ENCODE results near the gene RNF4. TPM values are rescaled to one million over a fixed set of nuclear protein-coding genes. Genes with fewer than 3 reads are reported as not detected.

Gene RNF4
- total and polyA plus RNA-seq, 3 donors from 2014 or later, result 61.3 to 69.8 (median 68.3) TPM

DNA sequence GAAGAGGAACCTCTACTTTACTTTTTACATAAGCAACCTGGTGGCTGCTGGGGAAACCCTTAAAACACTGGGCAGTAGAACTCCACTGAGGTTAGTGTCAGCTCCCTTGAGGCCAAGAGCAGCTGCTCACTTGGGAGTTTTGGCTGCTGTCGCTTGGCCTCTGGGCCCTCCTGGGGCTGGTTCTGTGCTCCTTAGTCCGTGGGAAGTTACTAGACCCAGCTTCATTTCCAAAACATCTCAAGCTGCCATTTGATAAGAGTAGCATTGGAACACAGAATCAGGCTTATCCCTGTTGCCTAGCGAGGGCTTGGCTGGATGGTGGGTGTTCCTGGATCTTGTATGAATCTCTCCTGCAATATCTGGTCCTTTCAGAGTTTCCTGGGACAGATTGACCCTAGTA lies 26.1 kb downstream of the RNF4 start:
- Histone ChIP-seq H3K9me3 (no peaks in the 10 kb centered on the region), H3K4me1 (peaks cover 10% of the 10 kb centered on the region), H3K4me3 (no peak overlapping the region), H3K27ac (no peak overlapping the region), H3K36me3 (ENCODE audit: low read depth, missing control alignments) (no peaks in the 10 kb centered on the region), H3K27me3 (no peaks in the 10 kb centered on the region)
- no peak for DNase-seq
- no peak for TF ChIP-seq POLR2A (IDR thresholded peaks at IDR 0.05)
- TF ChIP-seq, protein P1, sequence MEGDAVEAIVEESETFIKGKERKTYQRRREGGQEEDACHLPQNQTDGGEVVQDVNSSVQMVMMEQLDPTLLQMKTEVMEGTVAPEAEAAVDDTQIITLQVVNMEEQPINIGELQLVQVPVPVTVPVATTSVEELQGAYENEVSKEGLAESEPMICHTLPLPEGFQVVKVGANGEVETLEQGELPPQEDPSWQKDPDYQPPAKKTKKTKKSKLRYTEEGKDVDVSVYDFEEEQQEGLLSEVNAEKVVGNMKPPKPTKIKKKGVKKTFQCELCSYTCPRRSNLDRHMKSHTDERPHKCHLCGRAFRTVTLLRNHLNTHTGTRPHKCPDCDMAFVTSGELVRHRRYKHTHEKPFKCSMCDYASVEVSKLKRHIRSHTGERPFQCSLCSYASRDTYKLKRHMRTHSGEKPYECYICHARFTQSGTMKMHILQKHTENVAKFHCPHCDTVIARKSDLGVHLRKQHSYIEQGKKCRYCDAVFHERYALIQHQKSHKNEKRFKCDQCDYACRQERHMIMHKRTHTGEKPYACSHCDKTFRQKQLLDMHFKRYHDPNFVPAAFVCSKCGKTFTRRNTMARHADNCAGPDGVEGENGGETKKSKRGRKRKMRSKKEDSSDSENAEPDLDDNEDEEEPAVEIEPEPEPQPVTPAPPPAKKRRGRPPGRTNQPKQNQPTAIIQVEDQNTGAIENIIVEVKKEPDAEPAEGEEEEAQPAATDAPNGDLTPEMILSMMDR (IDR thresholded peaks at IDR 0.05), result no peak
- intact Hi-C loops (cut with DNase I; ENCODE audit: low total_unique reads), result no loop called here
- 51 to 65% methylated on average over 2 to 3 of the region's 3 CpGs for WGBS, 2 donors

DNA sequence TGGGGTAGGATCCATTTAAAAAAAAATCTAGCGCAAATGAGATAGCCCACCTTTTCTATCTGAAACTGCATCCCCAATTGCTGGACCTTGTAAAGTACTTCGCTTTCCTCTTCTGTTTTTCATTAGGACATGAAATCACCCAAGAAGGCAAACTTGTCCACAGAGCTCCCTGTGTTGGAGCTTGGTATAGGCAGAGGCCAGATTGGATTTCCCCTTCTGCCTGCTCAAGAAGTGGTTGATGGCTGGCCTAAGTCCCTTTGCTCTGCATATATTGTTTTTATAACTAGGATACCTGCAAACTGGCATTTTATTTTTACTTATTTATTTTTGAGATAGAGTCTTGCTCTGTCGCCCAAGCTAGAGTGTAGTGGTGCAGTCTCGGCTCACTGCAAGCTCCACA lies 28.4 kb downstream of the RNF4 start:
- no peak overlapping the region for H3K27ac ChIP-seq
- H3K9me3 ChIP-seq, result no peaks in the 10 kb centered on the region
- no peak for TF ChIP-seq POLR2A (IDR thresholded peaks at IDR 0.05)
- TF ChIP-seq, protein P1 (IDR thresholded peaks at IDR 0.05), result no peak
- WGBS, 2 donors, result 97% methylated on average over 4 of the region's 4 CpGs
- no peaks in the 10 kb centered on the region for H3K36me3 ChIP-seq (ENCODE audit: low read depth, missing control alignments)
- H3K4me1 ChIP-seq, result peaks cover 10% of the 10 kb centered on the region
- DNase-seq, result no peak
- H3K4me3 ChIP-seq, result no peak overlapping the region
- H3K27me3 ChIP-seq, result no peaks in the 10 kb centered on the region
- intact Hi-C loops (cut with DNase I; ENCODE audit: low total_unique reads), result no loop called here

DNA sequence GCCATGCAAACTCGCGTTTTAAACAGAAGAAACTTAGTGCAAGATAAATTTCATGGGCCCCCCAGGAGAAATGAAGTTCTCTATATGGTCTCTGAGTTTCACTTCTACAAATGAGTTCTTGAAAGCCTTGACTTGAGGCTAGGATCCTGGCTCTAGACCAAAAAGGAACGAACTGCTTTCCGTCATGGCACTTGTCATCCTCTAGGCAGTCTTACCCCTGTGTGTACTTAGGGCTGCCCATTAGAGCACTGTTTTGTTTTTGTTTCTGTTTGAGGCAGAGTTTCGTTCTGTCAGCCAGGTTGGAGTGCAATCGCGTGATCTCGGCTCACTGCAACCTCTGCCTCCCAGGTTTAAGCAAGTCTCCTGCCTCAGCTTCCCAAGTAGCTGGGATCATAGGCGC lies 29.0 kb downstream of the RNF4 start:
- 87 to 90% methylated on average over 9 of the region's 9 CpGs for WGBS, 2 donors
- DNase-seq, result no peak

DNA sequence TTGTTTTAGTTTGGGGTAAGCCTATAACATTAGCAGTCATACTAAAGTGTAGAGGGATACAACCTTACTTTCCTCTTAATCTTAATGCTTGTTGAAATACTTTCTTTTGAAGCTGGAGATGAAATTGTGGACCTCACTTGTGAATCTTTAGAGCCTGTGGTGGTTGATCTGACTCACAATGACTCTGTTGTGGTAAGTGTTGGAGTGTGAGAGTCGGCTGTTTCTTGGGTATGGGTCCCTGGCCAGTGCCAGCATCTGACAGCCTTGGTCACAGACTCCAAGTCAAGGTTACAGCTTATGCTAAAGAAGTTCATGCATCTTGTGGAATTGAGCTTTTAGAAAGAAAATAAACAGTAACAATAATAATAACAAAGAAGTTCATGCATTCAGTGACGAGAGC lies 31.6 kb downstream of the RNF4 start:
- Histone ChIP-seq H3K9me3 (no peaks in the 10 kb centered on the region), H3K4me1 (peaks cover 4% of the 10 kb centered on the region), H3K27ac (no peak overlapping the region), H3K4me3 (no peak overlapping the region), H3K36me3 (ENCODE audit: low read depth, missing control alignments) (no peaks in the 10 kb centered on the region), H3K27me3 (no peaks in the 10 kb centered on the region)
- TF ChIP-seq POLR2A (IDR thresholded peaks at IDR 0.05), result no peak
- TF ChIP-seq, protein P1 (IDR thresholded peaks at IDR 0.05), result no peak
- 83 to 84% methylated on average over 2 of the region's 2 CpGs for WGBS, 2 donors
- no peak for DNase-seq
- intact Hi-C loops (cut with DNase I; ENCODE audit: low total_unique reads), result no loop called here

More for the DNA sequence above, 29.0 kb downstream of the RNF4 start:
- no peaks in the 10 kb centered on the region for H3K27me3 ChIP-seq
- no peak for TF ChIP-seq POLR2A (IDR thresholded peaks at IDR 0.05)
- TF ChIP-seq, protein P1 (IDR thresholded peaks at IDR 0.05), result no peak
- no peak overlapping the region for H3K27ac ChIP-seq
- peaks cover 10% of the 10 kb centered on the region for H3K4me1 ChIP-seq
- no peaks in the 10 kb centered on the region for H3K36me3 ChIP-seq (ENCODE audit: low read depth, missing control alignments)
- H3K9me3 ChIP-seq, result no peaks in the 10 kb centered on the region
- no peak overlapping the region for H3K4me3 ChIP-seq
- intact Hi-C loops (cut with DNase I; ENCODE audit: low total_unique reads), result no loop called here

DNA sequence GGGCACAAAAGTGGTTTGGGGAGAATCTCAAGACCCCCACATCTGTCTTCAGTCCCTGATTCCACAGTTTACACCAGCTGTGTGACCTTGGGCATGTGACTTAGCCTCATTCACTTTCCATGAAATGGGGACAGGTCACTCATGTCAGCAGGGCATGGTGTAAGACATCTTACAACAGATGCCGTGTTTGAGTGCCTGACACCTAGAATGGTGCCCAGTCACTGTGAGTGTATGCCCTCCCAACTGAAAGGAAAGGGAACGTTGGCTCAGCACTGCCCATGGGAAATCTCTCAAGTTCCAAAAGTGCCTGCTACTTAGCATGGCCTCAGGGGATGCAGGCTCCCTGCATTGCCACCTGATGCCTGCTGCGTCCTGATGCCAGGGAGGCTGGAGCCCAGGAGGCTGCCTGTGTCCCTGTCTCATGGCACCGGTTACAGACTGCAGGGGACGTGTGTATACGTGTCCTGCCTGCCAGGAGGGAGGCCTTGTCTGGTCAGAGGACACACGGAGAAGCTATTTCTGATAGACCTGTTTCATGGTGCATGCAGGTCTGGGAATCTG lies 32.2 kb downstream of the RNF4 start:
- DNase-seq, result no peak
- no peak overlapping the region for H3K27ac ChIP-seq
- no peaks in the 10 kb centered on the region for H3K36me3 ChIP-seq (ENCODE audit: low read depth, missing control alignments)
- H3K4me1 ChIP-seq, result no peaks in the 10 kb centered on the region
- no peak overlapping the region for H3K4me3 ChIP-seq
- TF ChIP-seq POLR2A (IDR thresholded peaks at IDR 0.05), result no peak
- TF ChIP-seq, protein P1 (IDR thresholded peaks at IDR 0.05), result no peak
- intact Hi-C loops (cut with DNase I; ENCODE audit: low total_unique reads), result no loop called here
- H3K9me3 ChIP-seq, result no peaks in the 10 kb centered on the region
- WGBS, 2 donors, result 93 to 98% methylated on average over 6 to 7 of the region's 7 CpGs
- no peaks in the 10 kb centered on the region for H3K27me3 ChIP-seq
